Nephron progenitor cell (in vitro differentiated cells): Measurements from ENCODE around the gene BCAP31.

Source experiments
- DNase-seq: peaks from one replicate; pipeline ENCODE4 v3.0.0; 2021
- H3K27ac Mint-ChIP-seq: 2 replicates; pipeline ENCODE4 v1.8.0; 2021; ENCODE audit warnings: mild to moderate bottlenecking, moderate library complexity, mixed read lengths
- H3K27me3 Mint-ChIP-seq: 2 replicates; pipeline ENCODE4 v1.8.0; 2021; ENCODE audit warnings: mild to moderate bottlenecking, low read depth, mixed read lengths; ENCODE audit not compliant: poor library complexity
- H3K36me3 Mint-ChIP-seq: 2 replicates; pipeline ENCODE4 v1.8.0; 2021; ENCODE audit warnings: low read depth, mixed read lengths
- H3K4me1 Mint-ChIP-seq: 2 replicates; pipeline ENCODE4 v1.8.0; 2021; ENCODE audit warnings: mixed read lengths
- H3K4me3 Mint-ChIP-seq: 2 replicates; pipeline ENCODE4 v1.8.0; 2021; ENCODE audit warnings: mild to moderate bottlenecking, moderate library complexity, mixed read lengths
- H3K9me3 Mint-ChIP-seq: 2 replicates; pipeline ENCODE4 v1.8.0; 2021; ENCODE audit warnings: mild to moderate bottlenecking, moderate library complexity, mixed read lengths
- TF ChIP-seq, protein P1 (sequence below): fragments of 200-600 bp; sonication (generic); IDR thresholded peaks from 2 replicates; pipeline ENCODE4 v1.5.0; 2021; ENCODE audit warnings: antibody characterized with exemption

BCAP31 gene

GRCh38 chrX:153739754-153740486 is 15.7 kb upstream of the BCAP31 start:
- H3K4me3 Mint-ChIP-seq: no peak overlapping the region
- no peak overlapping the region for H3K27ac Mint-ChIP-seq
- H3K9me3 Mint-ChIP-seq: peaks cover 44% of the 10 kb centered on the region
- H3K27me3 Mint-ChIP-seq: peaks cover 6% of the 10 kb centered on the region
- peaks cover 7% of the 10 kb centered on the region for H3K36me3 Mint-ChIP-seq
- DNase-seq: no peak
- TF ChIP-seq, protein P1, sequence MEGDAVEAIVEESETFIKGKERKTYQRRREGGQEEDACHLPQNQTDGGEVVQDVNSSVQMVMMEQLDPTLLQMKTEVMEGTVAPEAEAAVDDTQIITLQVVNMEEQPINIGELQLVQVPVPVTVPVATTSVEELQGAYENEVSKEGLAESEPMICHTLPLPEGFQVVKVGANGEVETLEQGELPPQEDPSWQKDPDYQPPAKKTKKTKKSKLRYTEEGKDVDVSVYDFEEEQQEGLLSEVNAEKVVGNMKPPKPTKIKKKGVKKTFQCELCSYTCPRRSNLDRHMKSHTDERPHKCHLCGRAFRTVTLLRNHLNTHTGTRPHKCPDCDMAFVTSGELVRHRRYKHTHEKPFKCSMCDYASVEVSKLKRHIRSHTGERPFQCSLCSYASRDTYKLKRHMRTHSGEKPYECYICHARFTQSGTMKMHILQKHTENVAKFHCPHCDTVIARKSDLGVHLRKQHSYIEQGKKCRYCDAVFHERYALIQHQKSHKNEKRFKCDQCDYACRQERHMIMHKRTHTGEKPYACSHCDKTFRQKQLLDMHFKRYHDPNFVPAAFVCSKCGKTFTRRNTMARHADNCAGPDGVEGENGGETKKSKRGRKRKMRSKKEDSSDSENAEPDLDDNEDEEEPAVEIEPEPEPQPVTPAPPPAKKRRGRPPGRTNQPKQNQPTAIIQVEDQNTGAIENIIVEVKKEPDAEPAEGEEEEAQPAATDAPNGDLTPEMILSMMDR: no peak
- peaks cover 31% of the 10 kb centered on the region for H3K4me1 Mint-ChIP-seq

DNA sequence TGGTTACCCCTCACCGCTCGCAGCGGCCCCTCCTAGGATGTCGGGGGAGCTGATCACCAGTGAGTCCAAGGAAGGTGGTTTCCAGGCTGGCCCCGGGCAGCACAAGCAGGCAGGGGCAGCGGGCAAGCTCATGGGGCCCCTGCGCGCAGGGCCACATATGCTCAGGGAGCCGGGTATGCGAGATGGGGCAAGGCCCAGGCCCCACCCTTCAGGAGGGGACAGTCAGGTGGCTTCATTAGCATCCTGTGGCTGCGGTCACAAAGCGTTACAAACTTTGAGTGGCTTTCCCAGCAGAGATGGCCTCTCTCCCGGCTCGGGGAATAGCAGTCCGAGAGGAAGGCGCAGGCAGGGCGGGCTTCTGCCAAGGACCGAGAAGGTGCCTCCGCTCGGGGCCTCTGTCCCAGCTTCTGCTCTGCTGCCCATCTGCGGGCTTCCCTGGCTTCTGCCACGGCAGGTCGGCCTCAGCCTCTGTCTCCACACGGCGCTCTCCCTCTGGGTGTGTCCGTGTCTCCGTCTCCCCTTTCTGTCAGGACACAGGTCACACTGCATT is 13.9 kb upstream of the BCAP31 start:
- TF ChIP-seq, protein P1: no peak
- Mint-ChIP-seq H3K4me3 (no peak overlapping the region), H3K36me3 (peaks cover 11% of the 10 kb centered on the region), H3K4me1 (peaks cover 28% of the 10 kb centered on the region), H3K27ac (peak overlapping the region; percentile 87), H3K27me3 (peaks cover 6% of the 10 kb centered on the region), H3K9me3 (peaks cover 55% of the 10 kb centered on the region)
- no peak for DNase-seq

- Mint-ChIP-seq H3K4me3 (no peak overlapping the region), H3K27ac (no peak overlapping the region), H3K9me3 (peaks cover 59% of the 10 kb centered on the region), H3K36me3 (peaks cover 16% of the 10 kb centered on the region), H3K27me3 (peaks cover 6% of the 10 kb centered on the region), H3K4me1 (peaks cover 22% of the 10 kb centered on the region)
- TF ChIP-seq, protein P1: no peak
- DNase-seq: no peak
Observed at GRCh38 chrX:153736871-153737441, 12.8 kb upstream of the BCAP31 start.

DNA sequence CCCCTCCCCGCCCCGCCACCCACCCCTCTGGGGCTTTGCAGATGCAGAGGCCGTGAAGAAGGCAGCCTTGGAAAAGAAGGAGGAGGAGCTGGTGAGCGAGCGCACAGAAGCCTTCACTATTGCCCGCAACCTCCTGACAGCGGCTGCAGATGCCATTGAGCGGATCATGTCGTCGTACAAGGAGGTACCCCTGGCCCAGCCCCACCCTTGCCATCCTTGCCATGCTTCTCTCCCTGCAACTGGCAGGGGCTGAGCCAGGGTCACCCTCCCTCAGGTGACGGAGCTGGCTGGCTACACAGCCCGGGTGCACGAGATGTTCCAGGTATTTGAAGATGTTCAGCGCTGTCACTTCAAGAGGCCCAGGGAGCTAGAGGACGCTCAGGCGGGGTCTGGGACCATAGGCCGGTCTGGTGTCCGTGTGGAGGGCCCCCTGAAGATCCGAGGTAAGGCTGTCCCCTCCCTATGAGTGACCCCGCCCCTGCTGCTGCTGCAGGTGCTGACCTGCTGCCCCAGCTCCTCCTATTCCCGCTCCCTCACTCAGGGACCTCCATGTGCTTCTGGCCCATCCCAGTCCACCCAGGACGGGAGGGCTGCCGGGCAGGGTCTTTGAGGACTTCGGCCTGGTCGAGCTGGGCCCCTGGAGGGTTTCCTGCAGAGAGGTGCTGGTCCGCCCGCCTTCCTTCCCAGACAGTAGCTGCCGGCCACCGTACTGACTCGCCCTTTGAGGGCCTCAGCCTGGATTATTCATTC is 12.1 kb upstream of the BCAP31 start:
- H3K36me3 Mint-ChIP-seq: peaks cover 23% of the 10 kb centered on the region
- no peak for DNase-seq
- peaks cover 65% of the 10 kb centered on the region for H3K9me3 Mint-ChIP-seq
- H3K27me3 Mint-ChIP-seq: peaks cover 6% of the 10 kb centered on the region
- peaks cover 21% of the 10 kb centered on the region for H3K4me1 Mint-ChIP-seq
- no peak overlapping the region for H3K4me3 Mint-ChIP-seq
- TF ChIP-seq, protein P1: no peak
- H3K27ac Mint-ChIP-seq: no peak overlapping the region

- H3K36me3 Mint-ChIP-seq: peaks cover 32% of the 10 kb centered on the region
- no peak overlapping the region for H3K27ac Mint-ChIP-seq
- peaks cover 6% of the 10 kb centered on the region for H3K27me3 Mint-ChIP-seq
- peaks cover 70% of the 10 kb centered on the region for H3K9me3 Mint-ChIP-seq
- H3K4me1 Mint-ChIP-seq: peaks cover 17% of the 10 kb centered on the region
- no peak for DNase-seq
- no peak overlapping the region for H3K4me3 Mint-ChIP-seq
- TF ChIP-seq, protein P1: no peak
Observed at GRCh38 chrX:153735274-153735673, 11.1 kb upstream of the BCAP31 start.
